Suprapubic skin (tissue), 4 donors: ENCODE results near the gene OPHN1. TPM values are rescaled to one million over a fixed set of nuclear protein-coding genes. Genes with fewer than 3 reads are reported as not detected.
"Not testable (repeated sequence)": the region's sequence is repeated elsewhere in the genome, so short reads cannot be mapped to it uniquely, and the experiment has no call there.

Experiments used
- DNase-seq, 2 donors: peaks; one replicate each; pipeline ENCODE4 v3.0.0-alpha.2; 2019; ENCODE audit warnings: low spot score in 2 of 2
- H3K27ac ChIP-seq: fragments of 200-600 bp; sonication (generic); one replicate; pipeline ENCODE4 v1.5.1; 2019
- H3K27me3 ChIP-seq: fragments of 200-600 bp; sonication (generic); one replicate; pipeline ENCODE4 v1.5.1; 2019
- H3K36me3 ChIP-seq: fragments of 200-600 bp; sonication (generic); one replicate; pipeline ENCODE4 v1.5.1; 2019
- H3K4me1 ChIP-seq: fragments of 200-600 bp; sonication (generic); one replicate; pipeline ENCODE4 v1.5.1; 2019
- H3K4me3 ChIP-seq: fragments of 200-600 bp; sonication (generic); one replicate; pipeline ENCODE4 v1.5.1; 2019; ENCODE audit warnings: mild to moderate bottlenecking
- H3K9me3 ChIP-seq: fragments of 200-600 bp; sonication (generic); one replicate; pipeline ENCODE4 v1.5.1; 2019
- EP300 ChIP-seq: sonication (generic); formaldehyde crosslinking; IDR thresholded peaks from one replicate; pipeline ENCODE4 v1.6.1; 2017; ENCODE audit warnings: antibody characterized with exemption
- POLR2A ChIP-seq, 2 donors: fragments of 450-650 bp; IDR thresholded peaks; one replicate each; pipeline ENCODE4 v1.6.1; 2017; ENCODE audit warnings: antibody characterized with exemption in 2 of 2, mild to moderate bottlenecking in 2 of 2, moderate library complexity in 2 of 2
- POLR2AphosphoS5 ChIP-seq, 3 donors: sonication (generic); formaldehyde crosslinking; IDR thresholded peaks; one replicate each; pipeline ENCODE4 v1.6.1; 2017; ENCODE audit warnings: antibody characterized with exemption in 3 of 3
- WGBS: methylation state at CpG from one replicate; pipeline ENCODE4 v1.1.5; 2018; 5-methylcytosine and 5-hydroxymethylcytosine counted together
- total RNA-seq, 4 donors: library from RNA; depleted of rRNA; stranded (reverse); fragments of >200 nt; gene quantifications; one replicate each; pipeline ENCODE4 v1.1.0, GENCODE V29; 2016
- TF ChIP-seq, protein P1 (sequence below), 2 donors: fragments of 200-600 bp in 1 of 2; fragments of 450-650 bp in 1 of 2; sonication (generic) in 1 of 2; IDR thresholded peaks; one replicate each; pipeline ENCODE4 v1.5.1; 2016 to 2019; ENCODE audit warnings: antibody characterized with exemption in 2 of 2, mild to moderate bottlenecking in 1 of 2, moderate library complexity in 1 of 2

Gene OPHN1
- total RNA-seq, 4 donors from 2014 or later: 4.5 to 16.0 (median 8.4) TPM

DNA sequence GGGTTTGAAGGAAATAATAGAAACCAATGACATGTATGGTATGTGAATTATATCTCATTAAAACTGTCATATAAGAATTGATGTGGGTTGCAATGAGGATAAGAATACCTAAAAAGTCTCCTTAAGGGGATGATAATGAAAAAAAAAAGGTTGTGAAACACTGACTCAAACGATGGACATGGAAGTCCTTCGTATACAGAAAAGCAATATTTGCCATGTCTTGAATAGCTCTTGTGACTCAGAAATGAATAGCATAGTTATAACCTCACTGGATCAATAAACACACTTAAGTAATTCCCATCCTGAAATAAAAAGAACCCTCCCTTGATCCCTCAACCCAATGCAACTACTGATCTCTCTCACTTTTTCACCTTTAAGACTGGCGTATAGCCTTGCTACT, 89.7 kb downstream of the OPHN1 start:
- H3K4me3 ChIP-seq: no peak overlapping the region
- WGBS: 87% methylated on average over 3 of the region's 3 CpGs

DNA sequence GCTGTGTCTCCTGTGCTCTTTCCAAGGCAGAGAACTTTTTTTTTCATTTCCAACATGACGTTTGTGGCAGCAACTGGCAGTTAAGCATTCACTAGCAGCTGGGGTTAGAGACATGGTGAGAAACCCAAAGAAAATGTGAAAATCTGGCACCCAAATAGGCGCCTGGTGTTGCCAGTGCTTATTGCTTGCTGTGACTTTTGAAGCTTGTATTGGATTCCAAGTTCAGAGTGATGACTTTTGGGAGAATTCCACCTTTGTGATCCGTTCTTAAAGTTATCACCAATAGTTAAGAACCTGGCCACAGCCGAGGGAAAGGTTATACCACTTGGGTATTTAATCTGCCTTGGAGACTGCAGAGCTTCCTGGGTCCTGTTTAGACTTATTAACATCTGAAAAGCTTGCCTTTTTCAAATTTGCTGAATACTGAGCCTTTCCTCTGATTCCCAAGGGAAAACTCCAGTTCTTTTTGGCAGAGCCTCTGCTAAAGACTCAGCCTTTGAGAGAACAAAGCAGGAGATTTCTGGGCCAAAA, 101.0 kb downstream of the OPHN1 start:
- Histone ChIP-seq H3K4me3 (no peak overlapping the region), H3K9me3 (no peaks in the 10 kb centered on the region), H3K27ac (no peak overlapping the region), H3K4me1 (no peaks in the 10 kb centered on the region), H3K27me3 (no peaks in the 10 kb centered on the region), H3K36me3 (no peaks in the 10 kb centered on the region)
- no peak for DNase-seq
- no peak for TF ChIP-seq EP300
- TF ChIP-seq POLR2A (IDR thresholded peaks at IDR 0.05): no peak
- no peak for TF ChIP-seq POLR2AphosphoS5 (IDR thresholded peaks at IDR 0.05)
- TF ChIP-seq, protein P1, sequence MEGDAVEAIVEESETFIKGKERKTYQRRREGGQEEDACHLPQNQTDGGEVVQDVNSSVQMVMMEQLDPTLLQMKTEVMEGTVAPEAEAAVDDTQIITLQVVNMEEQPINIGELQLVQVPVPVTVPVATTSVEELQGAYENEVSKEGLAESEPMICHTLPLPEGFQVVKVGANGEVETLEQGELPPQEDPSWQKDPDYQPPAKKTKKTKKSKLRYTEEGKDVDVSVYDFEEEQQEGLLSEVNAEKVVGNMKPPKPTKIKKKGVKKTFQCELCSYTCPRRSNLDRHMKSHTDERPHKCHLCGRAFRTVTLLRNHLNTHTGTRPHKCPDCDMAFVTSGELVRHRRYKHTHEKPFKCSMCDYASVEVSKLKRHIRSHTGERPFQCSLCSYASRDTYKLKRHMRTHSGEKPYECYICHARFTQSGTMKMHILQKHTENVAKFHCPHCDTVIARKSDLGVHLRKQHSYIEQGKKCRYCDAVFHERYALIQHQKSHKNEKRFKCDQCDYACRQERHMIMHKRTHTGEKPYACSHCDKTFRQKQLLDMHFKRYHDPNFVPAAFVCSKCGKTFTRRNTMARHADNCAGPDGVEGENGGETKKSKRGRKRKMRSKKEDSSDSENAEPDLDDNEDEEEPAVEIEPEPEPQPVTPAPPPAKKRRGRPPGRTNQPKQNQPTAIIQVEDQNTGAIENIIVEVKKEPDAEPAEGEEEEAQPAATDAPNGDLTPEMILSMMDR (IDR thresholded peaks at IDR 0.05): no peak
- 55% methylated on average over 4 of the region's 4 CpGs for WGBS

More for the DNA sequence above, 89.7 kb downstream of the OPHN1 start:
- H3K4me1 ChIP-seq: no peaks in the 10 kb centered on the region
- no peaks in the 10 kb centered on the region for H3K9me3 ChIP-seq
- TF ChIP-seq POLR2A (IDR thresholded peaks at IDR 0.05) (no peak), POLR2AphosphoS5 (IDR thresholded peaks at IDR 0.05) (no peak), EP300 (no peak)
- TF ChIP-seq, protein P1 (IDR thresholded peaks at IDR 0.05): no peak
- no peaks in the 10 kb centered on the region for H3K36me3 ChIP-seq
- no peak for DNase-seq
- H3K27ac ChIP-seq: no peak overlapping the region
- no peaks in the 10 kb centered on the region for H3K27me3 ChIP-seq

DNA sequence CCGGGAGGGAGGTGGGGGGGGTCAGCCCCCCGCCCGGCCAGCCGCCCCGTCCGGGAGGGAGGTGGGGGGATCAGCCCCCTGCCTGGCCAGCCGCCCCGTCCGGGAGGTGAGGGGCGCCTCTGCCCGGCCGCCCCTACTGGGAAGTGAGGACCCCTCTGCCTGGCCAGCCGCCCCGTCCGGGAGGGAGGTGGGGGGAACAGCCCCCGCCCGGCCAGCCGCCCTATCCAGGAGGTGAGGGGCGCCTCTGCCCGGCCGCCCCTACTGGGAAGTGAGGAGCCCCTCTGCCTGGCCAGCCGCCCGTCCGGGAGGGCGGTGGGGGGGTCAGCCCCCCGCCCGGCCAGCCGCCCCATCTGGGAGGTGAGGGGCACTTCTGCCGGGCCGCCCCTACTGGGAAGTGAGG, 106.5 kb downstream of the OPHN1 start:
- no CpG with 5 or more reads among the region's 30 CpGs for WGBS
- DNase-seq, H3K4me3 ChIP-seq, H3K27me3 ChIP-seq, H3K9me3 ChIP-seq, H3K27ac ChIP-seq, H3K36me3 ChIP-seq, H3K4me1 ChIP-seq: not testable (repeated sequence)

DNA sequence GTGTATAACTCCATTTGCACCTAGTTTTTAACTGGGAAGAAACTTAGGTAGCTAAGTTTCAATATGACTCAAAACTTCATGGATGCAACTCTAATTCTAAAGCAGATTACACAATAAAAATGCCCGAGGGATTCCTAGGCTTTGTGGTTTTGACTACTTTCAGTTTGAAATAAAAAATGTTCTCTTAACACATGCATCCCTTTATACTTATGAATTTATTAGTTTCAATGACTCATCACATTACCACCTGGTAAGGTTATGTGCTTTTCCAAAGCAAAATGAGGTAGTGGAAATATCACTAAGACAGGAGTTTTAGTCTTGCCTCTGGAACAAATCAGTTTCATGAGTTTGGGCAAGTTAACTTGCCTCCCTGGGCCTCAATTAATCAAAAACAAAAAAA, 125.5 kb downstream of the OPHN1 start:
- DNase-seq: no peak
- Histone ChIP-seq H3K27ac (peak overlapping the region; percentile 54), H3K4me1 (peaks cover 3% of the 10 kb centered on the region), H3K27me3 (no peaks in the 10 kb centered on the region), H3K36me3 (no peaks in the 10 kb centered on the region), H3K9me3 (no peaks in the 10 kb centered on the region), H3K4me3 (no peak overlapping the region)
- 24% methylated on average over 1 of the region's 1 CpG for WGBS
- TF ChIP-seq EP300 (no peak), POLR2AphosphoS5 (IDR thresholded peaks at IDR 0.05) (no peak), POLR2A (IDR thresholded peaks at IDR 0.05) (no peak)
- TF ChIP-seq, protein P1 (IDR thresholded peaks at IDR 0.05): no peak

DNA sequence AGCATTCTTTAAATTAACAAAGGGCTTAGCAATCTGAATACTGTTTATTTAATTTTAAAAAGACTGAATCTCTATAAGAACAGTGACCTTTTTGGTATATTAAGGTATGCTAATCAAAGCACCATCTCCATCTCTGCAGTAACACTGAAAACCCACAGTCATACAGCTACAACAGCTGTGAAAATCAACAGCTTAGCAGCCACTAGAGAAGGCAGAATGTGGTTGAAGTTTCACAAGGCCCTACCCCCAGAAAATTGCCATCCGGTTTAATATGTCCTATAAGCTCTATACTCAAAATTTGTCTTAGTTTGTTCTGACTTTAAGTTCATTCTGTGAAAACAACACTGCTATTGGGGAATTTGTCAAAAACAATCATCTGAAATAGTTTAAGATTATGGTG, 128.7 kb downstream of the OPHN1 start:
- no peaks in the 10 kb centered on the region for H3K9me3 ChIP-seq
- no peaks in the 10 kb centered on the region for H3K27me3 ChIP-seq
- no peak overlapping the region for H3K27ac ChIP-seq
- 76% methylated on average over 1 of the region's 1 CpG for WGBS
- peaks cover 5% of the 10 kb centered on the region for H3K4me1 ChIP-seq
- no peak overlapping the region for H3K4me3 ChIP-seq
- TF ChIP-seq, protein P1 (IDR thresholded peaks at IDR 0.05): no peak
- TF ChIP-seq EP300 (no peak), POLR2A (IDR thresholded peaks at IDR 0.05) (no peak), POLR2AphosphoS5 (IDR thresholded peaks at IDR 0.05) (no peak)
- no peaks in the 10 kb centered on the region for H3K36me3 ChIP-seq
- no peak for DNase-seq

DNA sequence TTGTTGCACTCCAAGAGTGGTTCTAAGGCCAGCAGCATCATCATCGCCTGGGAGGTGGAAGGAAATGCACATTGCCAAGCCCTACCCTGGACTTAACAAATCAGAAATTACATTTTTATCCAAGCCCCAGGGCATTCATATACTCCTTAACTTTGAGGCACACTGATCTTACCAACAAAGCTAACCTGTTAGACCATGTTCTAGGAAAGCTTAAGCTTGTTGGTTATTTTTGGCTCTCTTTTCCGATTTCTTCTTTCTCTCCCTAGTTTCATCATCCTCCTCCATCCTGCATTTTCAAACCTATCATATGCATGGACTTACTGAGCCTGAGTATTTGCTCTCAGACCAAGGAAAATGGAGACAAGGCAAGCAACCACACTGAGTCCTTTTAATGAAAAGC, 133.4 kb downstream of the OPHN1 start:
- Histone ChIP-seq H3K4me3 (no peak overlapping the region), H3K4me1 (peaks cover 2% of the 10 kb centered on the region), H3K27me3 (no peaks in the 10 kb centered on the region), H3K9me3 (no peaks in the 10 kb centered on the region), H3K27ac (no peak overlapping the region), H3K36me3 (no peaks in the 10 kb centered on the region)
- DNase-seq: no peak
- 51% methylated on average over 2 of the region's 2 CpGs for WGBS
- TF ChIP-seq POLR2AphosphoS5 (IDR thresholded peaks at IDR 0.05) (no peak), EP300 (no peak), POLR2A (IDR thresholded peaks at IDR 0.05) (no peak)
- TF ChIP-seq, protein P1 (IDR thresholded peaks at IDR 0.05): no peak
